ENCODE results near the gene DEDD2.

Gene DEDD2

DNA sequence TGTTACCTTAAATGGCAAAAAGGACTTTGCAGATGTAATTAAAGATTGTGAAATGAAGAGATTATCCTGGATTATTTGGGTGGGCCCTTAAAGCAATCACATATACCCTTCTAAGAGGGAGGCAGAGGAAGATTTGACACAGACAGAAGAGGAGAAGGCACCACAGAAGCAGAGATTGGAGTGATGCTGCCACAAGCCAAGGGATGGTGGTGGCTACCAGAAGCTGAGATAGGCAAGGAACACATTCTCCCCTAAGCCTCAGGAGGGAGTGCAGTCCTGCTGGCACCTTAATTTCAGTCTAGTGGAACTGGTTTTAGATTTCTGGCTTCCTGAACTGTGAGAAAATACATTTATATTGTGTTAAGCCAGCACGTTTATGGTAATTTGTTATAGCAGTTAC, 24.2 kb downstream of the DEDD2 start:
- H3K9ac ChIP-seq (ENCODE audit: low read length): no peak overlapping the region
- no peak overlapping the region for H3K4me2 ChIP-seq (ENCODE audit: low read length)
- H2AFZ ChIP-seq (ENCODE audit: low read length): no peak overlapping the region
- no peaks in the 10 kb centered on the region for H3F3A ChIP-seq (ENCODE audit: insufficient read depth, low read length)
- no peaks in the 10 kb centered on the region for H3K4me1 ChIP-seq (ENCODE audit: insufficient read depth, low read length, severe bottlenecking)
- H3K36me3 ChIP-seq (ENCODE audit: insufficient read depth, low read length): peaks cover 17% of the 10 kb centered on the region
- peaks cover 7% of the 10 kb centered on the region; the same call in 1 of the 2 replicates for H3K27me3 ChIP-seq (ENCODE audit: insufficient read depth, low read length)
- H3K27ac ChIP-seq (ENCODE audit: low read depth, low read length, poor library complexity, severe bottlenecking): no peak overlapping the region
- no peak overlapping the region for H3K4me3 ChIP-seq (ENCODE audit: low read depth, low read length, poor library complexity, severe bottlenecking)
- H4K20me1 ChIP-seq (ENCODE audit: insufficient read depth, low read length): no peaks in the 10 kb centered on the region
- H3K9me3 ChIP-seq (ENCODE audit: low read length): no peaks in the 10 kb centered on the region
- TF ChIP-seq EZH2 (IDR thresholded peaks at IDR 0.05; ENCODE audit: borderline replicate concordance, low read length): no peak
- TF ChIP-seq, protein P1, sequence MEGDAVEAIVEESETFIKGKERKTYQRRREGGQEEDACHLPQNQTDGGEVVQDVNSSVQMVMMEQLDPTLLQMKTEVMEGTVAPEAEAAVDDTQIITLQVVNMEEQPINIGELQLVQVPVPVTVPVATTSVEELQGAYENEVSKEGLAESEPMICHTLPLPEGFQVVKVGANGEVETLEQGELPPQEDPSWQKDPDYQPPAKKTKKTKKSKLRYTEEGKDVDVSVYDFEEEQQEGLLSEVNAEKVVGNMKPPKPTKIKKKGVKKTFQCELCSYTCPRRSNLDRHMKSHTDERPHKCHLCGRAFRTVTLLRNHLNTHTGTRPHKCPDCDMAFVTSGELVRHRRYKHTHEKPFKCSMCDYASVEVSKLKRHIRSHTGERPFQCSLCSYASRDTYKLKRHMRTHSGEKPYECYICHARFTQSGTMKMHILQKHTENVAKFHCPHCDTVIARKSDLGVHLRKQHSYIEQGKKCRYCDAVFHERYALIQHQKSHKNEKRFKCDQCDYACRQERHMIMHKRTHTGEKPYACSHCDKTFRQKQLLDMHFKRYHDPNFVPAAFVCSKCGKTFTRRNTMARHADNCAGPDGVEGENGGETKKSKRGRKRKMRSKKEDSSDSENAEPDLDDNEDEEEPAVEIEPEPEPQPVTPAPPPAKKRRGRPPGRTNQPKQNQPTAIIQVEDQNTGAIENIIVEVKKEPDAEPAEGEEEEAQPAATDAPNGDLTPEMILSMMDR (IDR thresholded peaks at IDR 0.05; ENCODE audit: low read length): no peak
- no peaks in the 10 kb centered on the region for H3K79me2 ChIP-seq (ENCODE audit: insufficient read depth, low read length)
- no peaks in the 10 kb centered on the region for H3K9me2 ChIP-seq (ENCODE audit: low read depth, low read length)

DNA sequence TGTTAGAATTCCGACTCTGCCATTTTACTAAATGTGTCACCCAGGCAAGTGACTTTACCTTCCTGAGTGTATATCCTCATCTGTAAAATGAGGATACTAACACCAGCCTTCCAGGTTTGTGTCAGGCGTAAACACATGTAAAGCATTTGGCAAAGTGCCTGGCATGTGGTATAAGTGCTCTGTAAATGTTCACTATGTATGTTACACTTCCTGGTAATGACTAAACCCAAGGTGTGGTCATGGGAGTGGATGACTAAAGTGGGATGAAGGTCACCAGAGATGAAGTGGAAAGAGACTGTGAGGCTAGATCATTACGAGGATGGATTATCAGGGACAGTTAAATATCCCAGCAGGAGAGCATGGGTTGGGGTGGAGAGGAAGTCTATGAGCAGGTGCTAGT, 25.6 kb downstream of the DEDD2 start:
- no peaks in the 10 kb centered on the region for H3K4me1 ChIP-seq (ENCODE audit: insufficient read depth, low read length, severe bottlenecking)
- peaks cover 7% of the 10 kb centered on the region; the same call in 1 of the 2 replicates for H3K27me3 ChIP-seq (ENCODE audit: insufficient read depth, low read length)
- H3K9ac ChIP-seq (ENCODE audit: low read length): no peak overlapping the region
- no peaks in the 10 kb centered on the region for H3K79me2 ChIP-seq (ENCODE audit: insufficient read depth, low read length)
- no peak overlapping the region for H3K4me3 ChIP-seq (ENCODE audit: low read depth, low read length, poor library complexity, severe bottlenecking)
- H3K4me2 ChIP-seq (ENCODE audit: low read length): no peak overlapping the region
- H3K9me3 ChIP-seq (ENCODE audit: low read length): no peaks in the 10 kb centered on the region
- H3K9me2 ChIP-seq (ENCODE audit: low read depth, low read length): no peaks in the 10 kb centered on the region
- H2AFZ ChIP-seq (ENCODE audit: low read length): no peak overlapping the region
- H3K36me3 ChIP-seq (ENCODE audit: insufficient read depth, low read length): peaks cover 4% of the 10 kb centered on the region
- H3K27ac ChIP-seq (ENCODE audit: low read depth, low read length, poor library complexity, severe bottlenecking): no peak overlapping the region
- no peaks in the 10 kb centered on the region for H4K20me1 ChIP-seq (ENCODE audit: insufficient read depth, low read length)
- H3F3A ChIP-seq (ENCODE audit: insufficient read depth, low read length): no peaks in the 10 kb centered on the region
- TF ChIP-seq, protein P1 (IDR thresholded peaks at IDR 0.05; ENCODE audit: low read length): no peak
- no peak for TF ChIP-seq EZH2 (IDR thresholded peaks at IDR 0.05; ENCODE audit: borderline replicate concordance, low read length)

DNA sequence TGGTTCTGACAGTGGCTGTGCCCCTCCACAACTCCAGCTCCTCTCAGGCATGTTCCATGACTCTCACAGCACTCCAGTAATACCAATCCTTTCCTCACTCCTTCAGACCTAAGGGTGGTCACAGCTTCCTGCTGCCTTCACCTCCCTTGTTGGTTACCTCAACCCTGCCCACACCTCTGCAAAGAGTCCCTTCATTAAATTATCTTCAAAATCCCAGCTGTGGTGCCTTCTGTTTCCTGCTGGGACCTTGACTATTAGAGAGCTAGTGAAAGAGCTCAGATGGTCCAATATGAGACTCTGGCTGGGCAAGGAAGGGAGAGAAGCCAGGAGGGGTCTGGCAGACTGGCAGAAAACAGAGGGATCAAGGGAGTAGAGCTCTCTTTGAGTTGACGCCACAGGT, 26.1 kb downstream of the DEDD2 start:
- no peaks in the 10 kb centered on the region for H4K20me1 ChIP-seq (ENCODE audit: insufficient read depth, low read length)
- H3K9me3 ChIP-seq (ENCODE audit: low read length): no peaks in the 10 kb centered on the region
- no peak overlapping the region for H2AFZ ChIP-seq (ENCODE audit: low read length)
- no peaks in the 10 kb centered on the region for H3K4me1 ChIP-seq (ENCODE audit: insufficient read depth, low read length, severe bottlenecking)
- H3K9me2 ChIP-seq (ENCODE audit: low read depth, low read length): no peaks in the 10 kb centered on the region
- H3K79me2 ChIP-seq (ENCODE audit: insufficient read depth, low read length): no peaks in the 10 kb centered on the region
- no peak overlapping the region for H3K4me3 ChIP-seq (ENCODE audit: low read depth, low read length, poor library complexity, severe bottlenecking)
- H3K36me3 ChIP-seq (ENCODE audit: insufficient read depth, low read length): no peaks in the 10 kb centered on the region; the same call in 1 of the 2 replicates
- no peak overlapping the region for H3K4me2 ChIP-seq (ENCODE audit: low read length)
- H3F3A ChIP-seq (ENCODE audit: insufficient read depth, low read length): no peaks in the 10 kb centered on the region
- no peak overlapping the region for H3K9ac ChIP-seq (ENCODE audit: low read length)
- H3K27me3 ChIP-seq (ENCODE audit: insufficient read depth, low read length): peaks cover 7% of the 10 kb centered on the region; the same call in 1 of the 2 replicates
- no peak overlapping the region for H3K27ac ChIP-seq (ENCODE audit: low read depth, low read length, poor library complexity, severe bottlenecking)
- no peak for TF ChIP-seq EZH2 (IDR thresholded peaks at IDR 0.05; ENCODE audit: borderline replicate concordance, low read length)
- TF ChIP-seq, protein P1 (IDR thresholded peaks at IDR 0.05; ENCODE audit: low read length): no peak
